ENCODE data around the gene BDNF. TPM values are rescaled to one million over a fixed set of nuclear protein-coding genes. Genes with fewer than 3 reads are reported as not detected.

Gene BDNF
- total and polyA plus RNA-seq, 2 experiments from 2014 or later = 4.9 to 9.0 TPM

- no peak overlapping the region for H3K4me2 ChIP-seq
- H2AFZ ChIP-seq = no peak overlapping the region
- no peaks in the 10 kb centered on the region for H3K79me2 ChIP-seq
- WGBS (ENCODE audit: low lambda C conversion rate, missing lambda C conversion rate) = 22% methylated on average over 1 of the region's 1 CpG
- no peak overlapping the region for H3K4me3 ChIP-seq
- no peak for DNase-seq (ENCODE audit: low spot score)
- no peaks in the 10 kb centered on the region for H3K36me3 ChIP-seq (replicated peaks; ENCODE audit: insufficient read depth, low read depth)
- no peak overlapping the region for H3K27ac ChIP-seq
- no peaks in the 10 kb centered on the region for H4K20me1 ChIP-seq (ENCODE audit: insufficient read depth, poor library complexity, severe bottlenecking)
- no peak for TF ChIP-seq CTCF (IDR thresholded peaks at IDR 0.05; ENCODE audit: poor library complexity)
- TF ChIP-seq EZH2phosphoT487 (IDR thresholded peaks at IDR 0.05; ENCODE audit: low read depth, severe bottlenecking, unreplicated experiment) = no peak
- no peak for TF ChIP-seq EZH2 (IDR thresholded peaks at IDR 0.05; ENCODE audit: borderline replicate concordance)
- no peaks in the 10 kb centered on the region for H3K9me3 ChIP-seq (ENCODE audit: low read depth)
- H3K27me3 ChIP-seq = no peaks in the 10 kb centered on the region
- no peaks in the 10 kb centered on the region for H3K4me1 ChIP-seq (ENCODE audit: insufficient read depth)
- no peaks in the 10 kb centered on the region for H3K9me2 ChIP-seq (replicated peaks; ENCODE audit: insufficient read depth)
These were observed 11.5 kb upstream of the BDNF start for GRCh38 chr11:27711725-27712124.

GRCh38 chr11:27710536-27710935 is 10.3 kb upstream of the BDNF start:
- no peaks in the 10 kb centered on the region for H3K9me3 ChIP-seq (ENCODE audit: low read depth)
- no peaks in the 10 kb centered on the region for H3K79me2 ChIP-seq
- no peaks in the 10 kb centered on the region for H3K36me3 ChIP-seq (replicated peaks; ENCODE audit: insufficient read depth, low read depth)
- H3K27ac ChIP-seq = no peak overlapping the region
- WGBS (ENCODE audit: low lambda C conversion rate, missing lambda C conversion rate) = 42% methylated on average over 2 of the region's 2 CpGs
- no peak for DNase-seq (ENCODE audit: low spot score)
- H4K20me1 ChIP-seq (ENCODE audit: insufficient read depth, poor library complexity, severe bottlenecking) = no peaks in the 10 kb centered on the region
- no peak overlapping the region for H3K4me2 ChIP-seq
- H3K4me3 ChIP-seq = no peak overlapping the region
- no peaks in the 10 kb centered on the region for H3K27me3 ChIP-seq
- H2AFZ ChIP-seq = no peak overlapping the region
- no peaks in the 10 kb centered on the region for H3K9me2 ChIP-seq (replicated peaks; ENCODE audit: insufficient read depth)
- no peaks in the 10 kb centered on the region for H3K4me1 ChIP-seq (ENCODE audit: insufficient read depth)
- no peak for TF ChIP-seq CTCF (IDR thresholded peaks at IDR 0.05; ENCODE audit: poor library complexity)
- TF ChIP-seq EZH2 (IDR thresholded peaks at IDR 0.05; ENCODE audit: borderline replicate concordance) = no peak
- TF ChIP-seq EZH2phosphoT487 (IDR thresholded peaks at IDR 0.05; ENCODE audit: low read depth, severe bottlenecking, unreplicated experiment) = no peak

- H3K9me2 ChIP-seq (replicated peaks; ENCODE audit: insufficient read depth) = no peaks in the 10 kb centered on the region
- H3K9me3 ChIP-seq (ENCODE audit: low read depth) = no peaks in the 10 kb centered on the region
- H3K79me2 ChIP-seq = no peaks in the 10 kb centered on the region
- no peaks in the 10 kb centered on the region for H3K36me3 ChIP-seq (replicated peaks; ENCODE audit: insufficient read depth, low read depth)
- H3K27me3 ChIP-seq = peaks cover 11% of the 10 kb centered on the region
- no peaks in the 10 kb centered on the region for H3K4me1 ChIP-seq (ENCODE audit: insufficient read depth)
- TF ChIP-seq EZH2phosphoT487 (IDR thresholded peaks at IDR 0.05; ENCODE audit: low read depth, severe bottlenecking, unreplicated experiment) = no peak
- no peak for TF ChIP-seq EZH2 (IDR thresholded peaks at IDR 0.05; ENCODE audit: borderline replicate concordance)
- H2AFZ ChIP-seq = no peak overlapping the region
- H3K4me2 ChIP-seq = no peak overlapping the region
- H4K20me1 ChIP-seq (ENCODE audit: insufficient read depth, poor library complexity, severe bottlenecking) = no peaks in the 10 kb centered on the region
- no peak overlapping the region for H3K27ac ChIP-seq
- no peak for DNase-seq (ENCODE audit: low spot score)
- H3K4me3 ChIP-seq = no peak overlapping the region
- WGBS (ENCODE audit: low lambda C conversion rate, missing lambda C conversion rate) = 91% methylated on average over 3 of the region's 3 CpGs
These were observed 7.4 kb upstream of the BDNF start for GRCh38 chr11:27707676-27708075.

- no peak overlapping the region for H3K27ac ChIP-seq
- no peaks in the 10 kb centered on the region for H3K36me3 ChIP-seq (replicated peaks; ENCODE audit: insufficient read depth, low read depth)
- 33% methylated on average over 5 of the region's 5 CpGs for WGBS (ENCODE audit: low lambda C conversion rate, missing lambda C conversion rate)
- H3K4me3 ChIP-seq = no peak overlapping the region
- H3K79me2 ChIP-seq = no peaks in the 10 kb centered on the region
- no peak overlapping the region for H2AFZ ChIP-seq
- H3K4me2 ChIP-seq = no peak overlapping the region
- no peaks in the 10 kb centered on the region for H3K4me1 ChIP-seq (ENCODE audit: insufficient read depth)
- H3K9me3 ChIP-seq (ENCODE audit: low read depth) = no peaks in the 10 kb centered on the region
- TF ChIP-seq EZH2phosphoT487 (IDR thresholded peaks at IDR 0.05; ENCODE audit: low read depth, severe bottlenecking, unreplicated experiment) = no peak
- TF ChIP-seq CTCF (IDR thresholded peaks at IDR 0.05; ENCODE audit: poor library complexity) = peak; percentile 52
- TF ChIP-seq EZH2 (IDR thresholded peaks at IDR 0.05; ENCODE audit: borderline replicate concordance) = no peak
- H4K20me1 ChIP-seq (ENCODE audit: insufficient read depth, poor library complexity, severe bottlenecking) = no peaks in the 10 kb centered on the region
- DNase-seq (ENCODE audit: low spot score) = no peak
- peaks cover 24% of the 10 kb centered on the region for H3K27me3 ChIP-seq
- H3K9me2 ChIP-seq (replicated peaks; ENCODE audit: insufficient read depth) = no peaks in the 10 kb centered on the region
These were observed 5.9 kb upstream of the BDNF start for GRCh38 chr11:27705873-27706820.

Measured in hepatocyte (in vitro differentiated cells).